NB4 (cell line): Measurements from ENCODE around the gene ELFN2.

Experiments used
- CTCF ChIP-seq: IDR thresholded peaks from one replicate; pipeline ENCODE4 v1.5.1; 2012; ENCODE audit warnings: low read depth, low read length
- MAX ChIP-seq: IDR thresholded peaks from 2 replicates; pipeline ENCODE4 v1.6.1; 2011; ENCODE audit warnings: low read depth, low read length
- MYC ChIP-seq: IDR thresholded peaks from 2 replicates; pipeline ENCODE4 v1.6.1; 2011; ENCODE audit warnings: low read depth, low read length
- POLR2A ChIP-seq: IDR thresholded peaks from 2 replicates; pipeline ENCODE4 v1.6.1; 2011; ENCODE audit warnings: mild to moderate bottlenecking; ENCODE audit not compliant: insufficient read length; ENCODE audit errors: extremely low read depth

DNA sequence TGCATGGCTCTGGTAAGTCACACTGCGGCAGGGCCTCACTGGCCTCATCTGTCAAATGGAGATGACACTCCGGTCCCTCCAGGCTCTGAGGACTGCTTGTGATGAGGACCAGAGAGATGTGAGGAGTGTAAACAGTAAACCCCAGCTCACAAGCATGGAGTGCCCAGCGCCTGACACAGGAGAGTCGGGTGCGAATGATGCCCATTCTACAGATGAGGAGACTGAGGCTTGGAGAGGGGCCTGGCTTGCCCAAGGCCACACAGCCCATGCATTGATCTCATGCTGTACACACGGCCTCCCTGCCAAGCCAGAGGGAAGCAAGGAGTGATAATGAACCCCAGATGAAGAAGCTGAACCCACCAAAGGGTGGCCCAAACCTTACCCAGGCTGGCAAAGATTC is 37.2 kb downstream of the ELFN2 start:
- TF ChIP-seq CTCF = no peak
- no peak for TF ChIP-seq MAX
- no peak for TF ChIP-seq POLR2A
- TF ChIP-seq MYC = no peak
